Activated CD4-positive, alpha-beta T cell treated with anti-CD3 and anti-CD28 coated beads, Interleukin-2, Interleukin-6, amounts not matched to agents 100 ng/mL and 50 ng/mL, durations not matched to agents 16 hours and 8 hours (primary cell): Measurements from ENCODE around the gene CORT.
"Not testable (repeated sequence)": the region's sequence is repeated elsewhere in the genome, so short reads cannot be mapped to it uniquely, and the experiment has no call there.

Source experiments
- DNase-seq: peaks from one replicate; pipeline ENCODE4 v3.0.0-alpha.2; 2020

Gene CORT

GRCh38 chr1:10449751-10450150 lies at the start of gene CORT:
CORT (plus strand) TSS chr1:10450031; CDS start chr1:10450224, 193 bp downstream.
- no peak for DNase-seq

DNA sequence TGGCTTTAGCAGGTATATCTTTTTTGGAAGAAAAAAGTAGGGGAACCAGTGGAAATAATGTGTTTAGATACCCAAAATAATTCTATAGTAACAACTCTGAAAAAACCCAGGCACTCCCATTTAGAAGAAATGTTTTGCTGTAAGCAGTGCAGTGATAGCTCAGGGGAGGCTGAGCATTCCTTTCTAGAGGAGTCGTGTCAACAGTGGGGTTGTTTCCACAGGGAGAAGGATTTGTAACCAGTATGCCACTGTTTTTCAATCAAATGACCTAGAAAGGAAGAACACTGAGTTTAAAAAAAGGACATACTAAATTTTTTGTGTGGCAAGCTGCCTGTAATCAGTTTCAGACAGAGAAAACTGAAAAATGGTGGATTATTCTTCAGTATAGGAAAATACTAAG lies 48.5 kb upstream of the CORT start:
- DNase-seq, result no peak

- DNase-seq, result peak; percentile 11
Observed at GRCh38 chr1:10402729-10403274, 47.0 kb upstream of the CORT start.

DNA sequence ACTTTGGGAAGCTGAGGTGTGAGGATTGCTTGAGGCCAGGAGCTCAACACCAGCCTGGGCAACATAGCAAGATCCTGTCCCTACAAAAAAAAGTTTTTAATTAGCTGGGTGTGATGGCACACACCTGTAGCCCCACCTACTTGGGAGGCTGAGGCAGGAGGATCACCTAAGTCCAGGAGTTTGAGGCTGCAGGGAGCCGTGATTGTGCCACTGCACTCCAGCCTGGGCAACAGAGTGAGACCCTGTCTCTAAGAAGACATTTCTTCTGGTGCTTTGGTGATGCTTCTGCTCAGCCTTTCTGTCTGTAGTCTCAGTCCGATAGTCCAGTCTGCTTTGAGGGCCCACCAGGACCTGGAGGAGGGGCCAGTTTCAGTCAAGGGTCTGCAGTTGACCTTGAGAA lies 42.6 kb upstream of the CORT start:
- DNase-seq, result no peak

DNA sequence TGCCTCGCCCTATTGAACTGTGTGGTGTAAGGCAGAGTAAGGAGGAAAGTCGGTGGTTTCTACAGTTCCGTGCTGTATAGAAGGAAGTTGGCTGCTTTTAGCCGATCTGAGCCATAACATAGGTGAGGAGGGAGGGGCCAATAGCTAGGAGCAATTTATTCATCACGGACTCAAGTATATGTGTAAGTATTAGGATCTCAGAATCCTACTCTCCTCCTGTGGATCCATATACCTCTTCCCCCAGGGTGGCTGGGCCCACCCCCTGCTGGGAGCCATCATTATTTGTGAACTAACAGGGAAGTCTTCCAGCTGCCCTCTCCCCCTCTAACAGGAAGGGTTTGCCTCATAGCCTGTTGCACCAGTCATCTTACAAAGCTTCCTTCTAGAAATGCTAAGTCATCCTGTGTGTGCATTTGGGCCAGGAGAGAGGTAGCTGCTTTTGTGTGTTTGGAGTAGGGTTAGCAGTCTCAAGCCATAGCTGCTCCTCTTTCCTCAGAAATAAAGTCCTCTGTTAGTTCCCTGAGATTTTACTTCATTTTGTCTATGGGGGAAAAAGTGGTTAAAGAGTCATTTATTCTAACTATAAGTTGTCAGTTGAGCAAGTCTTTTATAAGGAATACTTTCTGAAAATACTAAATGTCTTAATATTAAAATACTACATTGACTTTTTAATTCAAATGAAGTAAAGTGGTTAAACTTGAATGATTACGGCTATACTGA lies 34.5 kb upstream of the CORT start:
- peak; percentile 49 for DNase-seq

- DNase-seq, result not testable (repeated sequence)
Observed at GRCh38 chr1:10415967-10416366, 33.9 kb upstream of the CORT start.

DNA sequence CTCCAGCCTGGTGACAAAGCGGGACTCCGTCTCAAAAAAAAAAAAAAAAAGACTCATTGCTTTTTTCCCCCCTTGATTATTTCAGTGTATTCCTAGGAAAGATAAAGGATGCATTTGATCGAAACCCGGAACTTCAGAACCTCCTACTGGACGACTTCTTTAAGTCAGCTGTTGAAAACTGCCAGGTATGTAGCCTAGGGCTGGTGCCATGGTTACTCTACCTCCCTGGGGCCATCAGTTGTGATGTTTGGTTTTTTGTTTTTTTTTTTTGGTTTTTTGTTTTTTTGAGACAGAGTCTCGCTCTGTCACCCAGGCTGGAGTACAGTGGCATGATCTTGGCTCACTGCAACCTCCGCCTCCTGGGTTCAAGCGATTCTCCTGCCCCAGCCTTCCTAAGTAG lies 31.1 kb upstream of the CORT start:
- not testable (repeated sequence) for DNase-seq

- DNase-seq, result no peak
Observed at GRCh38 chr1:10419351-10419750, 30.5 kb upstream of the CORT start.

- DNase-seq, result no peak
Observed at GRCh38 chr1:10421637-10422036, 28.2 kb upstream of the CORT start.

DNA sequence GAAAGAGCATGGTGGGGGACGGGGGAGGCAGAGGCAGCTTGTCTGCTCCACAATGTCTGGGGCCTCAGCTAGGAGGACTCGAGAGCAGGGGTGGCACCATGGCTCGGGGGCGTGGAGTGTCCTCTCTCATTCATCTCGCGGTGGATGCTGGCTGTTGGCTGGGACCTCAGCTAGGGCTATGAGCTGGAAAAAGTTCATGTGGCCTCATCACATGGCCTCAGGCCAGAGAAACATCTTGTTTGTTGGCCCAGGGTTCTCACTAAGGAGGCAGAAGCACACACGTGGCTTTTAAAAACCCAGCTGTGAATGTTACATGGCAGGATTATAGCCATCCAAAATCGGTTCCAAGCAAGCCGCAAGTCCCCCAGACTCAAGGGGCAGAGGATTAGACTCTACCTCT lies 25.8 kb upstream of the CORT start:
- no peak for DNase-seq

DNA sequence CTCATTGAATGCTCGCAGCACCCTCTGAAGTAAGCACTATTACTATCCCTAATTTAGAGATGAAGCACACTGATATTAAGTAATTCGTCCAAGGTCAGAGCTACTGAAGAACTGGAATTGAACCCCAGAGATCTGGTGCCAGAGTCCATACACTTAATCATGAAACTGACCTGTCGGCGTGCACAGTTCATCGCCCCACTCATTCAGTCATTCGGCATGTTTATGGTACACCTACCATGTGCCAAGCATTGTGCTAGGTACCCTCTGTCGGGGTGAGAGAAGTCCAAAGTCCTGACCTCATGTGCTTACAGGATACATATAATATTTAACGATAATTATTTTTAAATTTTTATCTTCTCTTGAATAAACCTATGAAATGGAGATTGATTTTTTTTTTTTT lies 25.2 kb upstream of the CORT start:
- DNase-seq, result no peak

DNA sequence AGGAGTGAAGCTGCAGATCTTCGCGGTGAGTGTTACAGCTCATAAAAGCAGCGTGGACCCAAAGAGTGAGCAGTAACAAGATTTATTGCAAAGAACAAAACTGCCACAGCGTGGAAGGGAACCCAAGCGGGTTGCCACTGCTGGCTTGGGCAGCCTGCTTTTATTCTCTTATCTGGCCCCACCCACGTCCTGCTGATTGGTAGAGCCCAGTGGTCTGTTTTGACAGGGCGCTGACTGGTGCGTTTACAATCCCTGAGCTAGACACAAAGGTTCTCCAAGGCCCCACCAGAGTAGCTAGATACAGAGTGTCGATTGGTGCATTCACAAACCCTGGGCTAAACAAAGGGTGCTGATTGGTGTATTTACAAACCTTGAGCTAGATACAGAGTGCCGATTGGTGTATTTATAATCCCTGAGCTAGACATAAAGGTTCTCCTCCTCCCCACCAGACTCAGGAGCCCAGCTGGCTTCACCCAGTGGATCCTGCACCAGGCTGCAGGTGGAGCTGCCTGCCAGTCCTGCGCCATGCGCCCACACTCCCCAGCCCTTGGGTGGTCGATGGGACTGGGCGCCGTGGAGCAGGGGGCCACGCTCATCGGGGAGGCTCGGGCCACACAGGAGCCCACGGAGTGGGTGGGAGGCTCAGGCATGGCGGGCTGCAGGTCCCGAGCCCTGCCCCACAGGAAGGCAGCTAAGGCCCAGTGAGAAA lies 23.9 kb upstream of the CORT start:
- DNase-seq, result not testable (repeated sequence)

- not testable (repeated sequence) for DNase-seq
Observed at GRCh38 chr1:10426535-10426848, 23.3 kb upstream of the CORT start.

- DNase-seq, result no peak
Observed at GRCh38 chr1:10428984-10429383, 20.8 kb upstream of the CORT start.

- DNase-seq, result peak; percentile 45
Observed at GRCh38 chr1:10429868-10430215, 20.0 kb upstream of the CORT start.

DNA sequence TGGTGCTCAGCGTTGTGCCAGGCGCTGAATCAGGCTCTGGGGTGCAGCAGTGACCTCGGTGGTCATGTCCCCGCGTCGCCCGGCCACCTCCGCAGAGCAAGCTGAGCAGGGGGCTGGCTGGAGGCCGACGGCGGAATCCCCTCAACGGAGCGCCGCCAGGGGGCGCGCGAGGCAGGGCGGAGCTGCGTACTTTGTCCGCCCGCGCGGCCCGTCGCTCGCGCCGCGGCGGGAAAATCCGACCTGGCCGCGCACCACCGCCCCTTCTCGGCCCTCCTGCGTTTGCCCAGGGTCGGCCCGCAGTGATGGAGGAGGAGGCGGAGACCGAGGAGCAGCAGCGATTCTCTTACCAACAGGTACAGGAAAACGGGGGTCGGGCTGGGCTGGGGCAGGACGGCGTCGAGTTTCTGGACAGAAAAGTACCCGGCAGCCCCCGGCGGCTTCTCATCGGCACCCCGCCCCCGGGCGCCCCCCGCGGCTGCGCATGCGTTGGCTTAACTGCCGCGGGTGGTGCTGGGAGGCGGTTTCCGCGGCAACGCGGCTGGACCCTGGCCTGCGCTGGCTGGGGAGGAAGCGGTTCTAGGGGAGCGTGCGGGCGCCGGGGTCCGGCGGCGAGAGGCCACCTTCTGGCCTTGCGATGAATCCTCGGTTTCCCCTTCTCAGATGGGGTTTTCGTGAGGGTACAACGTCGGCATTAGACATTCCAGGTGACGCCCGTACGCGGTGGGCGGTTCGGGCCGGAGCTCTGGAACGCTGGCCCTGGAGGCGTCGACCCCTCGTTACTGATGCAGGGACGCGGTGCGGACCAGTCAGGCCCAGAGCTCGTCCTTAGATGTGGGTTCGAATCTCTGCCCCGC lies 19.4 kb upstream of the CORT start, which contains the start of gene CENPS:
Gene CENPS (plus strand): TSS at position 218 of the 854 bp plus-strand sequence. CDS start 85 bp downstream, at position 303.
- DNase-seq, result peak; percentile 95

DNA sequence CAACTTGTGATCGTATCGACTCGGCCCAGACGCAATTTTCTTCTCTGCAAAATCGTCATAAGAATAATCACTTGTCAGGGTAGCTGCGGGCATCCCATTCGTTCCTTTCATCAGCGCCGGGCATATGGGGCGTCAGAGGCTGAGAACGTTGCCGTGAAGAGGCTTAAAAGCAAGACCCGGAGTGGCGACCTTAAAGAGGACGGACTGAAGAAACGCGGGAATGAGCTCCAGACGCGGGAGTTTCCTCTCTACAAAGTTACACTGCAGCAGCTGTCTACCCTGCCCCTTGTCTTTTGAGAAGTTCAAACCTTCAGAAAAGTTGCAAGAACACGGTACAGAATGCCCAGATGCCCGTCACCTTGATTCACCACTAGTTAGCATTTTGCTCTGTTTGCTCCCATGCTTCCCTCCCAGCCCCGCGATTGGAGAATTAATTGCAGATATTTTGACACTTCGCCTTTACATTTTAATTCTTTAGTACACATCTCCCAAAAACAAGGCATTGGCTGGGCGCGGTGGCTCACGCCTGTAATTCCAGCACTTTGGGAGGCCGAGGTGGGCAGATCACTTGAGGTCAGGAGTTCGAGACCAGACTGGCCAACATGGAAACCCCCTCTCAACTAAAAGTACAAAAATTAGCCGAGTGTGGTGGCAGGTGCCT lies 18.6 kb upstream of the CORT start:
- DNase-seq, result peak; percentile 20

GRCh38 chr1:10432910-10433700 lies 16.7 kb upstream of the CORT start:
- no peak for DNase-seq

DNA sequence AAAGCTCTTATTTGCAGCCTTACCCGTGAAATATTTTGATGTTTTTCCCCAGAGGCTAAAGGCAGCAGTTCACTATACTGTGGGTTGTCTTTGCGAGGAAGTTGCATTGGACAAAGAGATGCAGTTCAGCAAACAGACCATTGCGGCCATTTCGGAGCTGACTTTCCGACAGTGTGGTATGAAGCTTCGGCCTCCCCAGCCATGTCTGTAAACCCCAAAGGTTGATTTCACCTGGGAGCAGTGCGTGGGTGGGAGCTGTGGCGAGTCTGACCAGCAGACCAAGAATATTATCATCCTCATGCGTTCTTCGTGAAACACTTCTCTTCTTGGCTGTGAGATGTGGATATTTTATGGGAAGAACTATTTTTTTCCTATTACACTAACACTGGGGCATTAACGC lies 16.0 kb upstream of the CORT start:
- no peak for DNase-seq

DNA sequence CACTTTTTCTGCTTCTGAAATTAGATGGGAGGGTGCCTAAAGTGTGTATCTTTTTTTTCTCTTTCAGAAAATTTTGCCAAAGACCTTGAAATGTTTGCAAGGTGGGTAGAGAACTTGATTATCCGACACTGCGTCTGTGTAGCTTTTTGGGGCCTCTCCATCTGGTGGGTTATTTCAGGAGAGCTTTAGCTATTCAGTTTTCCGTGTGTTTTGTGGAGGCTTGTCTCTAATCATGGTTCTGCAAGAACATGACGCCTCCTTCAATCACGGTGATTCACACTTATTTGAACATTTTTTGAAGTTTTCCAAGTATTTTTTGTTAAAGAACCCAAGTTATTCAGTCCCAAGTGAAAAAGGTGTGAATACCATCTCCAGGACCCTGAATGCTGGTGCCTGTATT lies 15.2 kb upstream of the CORT start:
- no peak for DNase-seq

DNA sequence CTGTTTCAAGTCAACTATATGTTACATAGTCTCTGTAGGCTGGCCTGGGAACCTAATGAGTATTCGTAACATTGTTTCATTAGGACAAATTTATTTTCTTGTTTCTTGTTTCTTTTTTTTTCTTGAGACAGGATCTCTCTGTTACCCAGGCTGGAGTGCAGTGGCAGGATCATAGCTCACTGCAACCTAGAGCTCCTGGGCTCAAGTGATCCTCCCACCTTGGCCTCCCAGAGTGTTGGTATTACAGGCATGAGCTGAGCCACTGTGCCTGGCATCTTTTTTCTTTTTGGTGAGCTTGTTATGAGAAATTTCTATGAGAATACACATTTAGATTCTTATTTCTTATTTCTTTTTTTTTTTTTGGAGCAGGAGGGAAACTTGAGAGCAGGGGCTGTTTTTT lies 12.8 kb upstream of the CORT start:
- DNase-seq, result no peak

GRCh38 chr1:10438677-10439163 lies 11.1 kb upstream of the CORT start:
- no peak for DNase-seq
